HG02943 (cell line): ENCODE results near the gene CMKLR1.

Experiments
- ATAC-seq: cut with Tn5 transposase; IDR thresholded peaks from one replicate; pipeline ENCODE4 v1.9.1; 2021; ENCODE audit warnings: mild to moderate bottlenecking, low read depth, moderate library complexity; ENCODE audit not compliant: unreplicated experiment

CMKLR1 gene

DNA sequence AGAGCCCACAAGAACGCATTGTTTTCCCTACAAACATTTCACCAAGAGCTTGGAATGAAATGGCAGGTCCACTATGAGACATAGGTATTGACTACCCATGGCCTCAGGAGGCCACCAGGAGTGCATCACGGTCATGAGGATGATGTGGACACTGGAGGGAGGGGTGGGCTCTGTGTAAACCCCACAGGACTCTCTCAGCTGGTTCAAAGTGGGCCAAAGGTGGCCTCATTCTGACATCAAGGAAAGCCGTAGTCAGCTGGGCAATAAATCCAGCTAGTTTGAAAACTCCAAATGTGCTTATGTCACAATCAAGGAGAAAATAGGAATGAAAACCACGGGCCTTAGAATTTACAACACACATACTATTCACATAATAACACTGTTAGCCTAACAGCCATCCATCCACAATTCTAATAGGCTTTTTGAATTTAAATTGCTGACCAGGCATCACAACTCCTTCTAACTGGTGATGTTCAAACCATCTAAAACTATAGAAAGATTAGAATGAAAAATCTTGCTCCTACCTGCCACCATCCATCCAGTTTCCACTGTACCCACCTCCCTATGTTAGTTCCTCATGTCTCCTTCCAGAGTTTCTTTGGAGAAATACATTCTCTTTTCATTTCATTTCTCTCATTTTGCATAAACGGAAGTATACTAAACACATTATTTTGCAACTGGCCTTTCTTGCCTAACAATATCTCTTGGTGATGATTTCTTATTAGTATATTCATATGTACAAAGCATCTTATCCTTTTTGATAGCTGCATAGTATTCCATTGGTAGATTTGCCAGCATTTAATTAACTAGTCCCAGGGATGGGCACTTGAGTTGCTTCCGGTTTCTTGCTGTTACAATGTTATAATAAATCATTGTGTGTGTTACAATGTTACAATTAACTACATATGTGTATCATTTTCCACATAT is 21.5 kb downstream of the CMKLR1 start:
- no peak for ATAC-seq

- no peak for ATAC-seq
Observed at GRCh38 chr12:108316176-108317086, 22.7 kb downstream of the CMKLR1 start.

DNA sequence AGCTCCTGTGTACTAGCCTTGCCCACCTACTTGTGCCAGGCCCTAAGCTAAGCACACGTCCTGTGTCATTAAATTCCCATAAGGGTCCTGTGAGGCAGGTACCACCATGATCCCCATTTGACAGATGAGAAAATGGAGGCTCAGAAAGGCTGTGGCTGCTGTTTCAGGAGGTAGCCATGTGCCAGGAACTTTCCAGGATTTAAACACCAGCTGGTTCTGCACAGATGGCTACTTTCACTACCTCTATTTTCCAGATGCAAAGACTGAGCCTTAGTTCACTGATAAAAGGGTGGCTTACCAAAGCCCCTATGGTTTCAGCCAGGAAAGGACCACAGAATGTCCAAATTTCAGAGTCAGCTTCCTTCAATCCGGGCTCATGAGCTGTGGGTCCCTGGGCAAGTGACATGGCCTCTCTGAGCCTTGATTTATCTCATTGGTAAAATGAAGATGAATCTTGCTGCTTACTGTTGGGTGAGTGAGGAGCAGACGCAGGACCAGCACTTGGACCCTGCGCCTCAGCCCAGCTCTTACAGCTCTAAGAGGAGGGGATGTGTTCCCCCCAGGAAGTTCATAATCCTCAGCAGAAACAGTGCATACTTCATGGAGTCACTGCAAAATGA is 23.5 kb downstream of the CMKLR1 start:
- no peak for ATAC-seq

GRCh38 chr12:108313606-108314351 is 25.3 kb downstream of the CMKLR1 start:
- no peak for ATAC-seq

DNA sequence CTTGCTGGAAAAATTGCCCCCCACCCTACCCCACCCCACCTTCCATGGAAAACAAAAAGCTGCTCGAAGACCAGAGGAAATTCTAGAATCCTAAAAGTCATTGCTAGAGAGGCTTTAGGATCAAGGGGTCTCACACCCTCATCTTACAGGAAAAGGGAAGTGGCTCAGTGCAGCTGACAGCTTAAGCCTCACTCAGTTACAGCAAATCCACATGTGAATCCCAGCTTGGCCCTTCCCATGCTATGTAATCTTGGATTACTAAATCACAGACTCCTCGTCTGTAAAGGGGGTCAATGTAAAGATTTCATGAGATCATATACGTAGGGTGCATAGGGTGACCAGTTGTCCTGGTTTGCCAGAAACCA is 25.9 kb downstream of the CMKLR1 start:
- ATAC-seq: no peak

DNA sequence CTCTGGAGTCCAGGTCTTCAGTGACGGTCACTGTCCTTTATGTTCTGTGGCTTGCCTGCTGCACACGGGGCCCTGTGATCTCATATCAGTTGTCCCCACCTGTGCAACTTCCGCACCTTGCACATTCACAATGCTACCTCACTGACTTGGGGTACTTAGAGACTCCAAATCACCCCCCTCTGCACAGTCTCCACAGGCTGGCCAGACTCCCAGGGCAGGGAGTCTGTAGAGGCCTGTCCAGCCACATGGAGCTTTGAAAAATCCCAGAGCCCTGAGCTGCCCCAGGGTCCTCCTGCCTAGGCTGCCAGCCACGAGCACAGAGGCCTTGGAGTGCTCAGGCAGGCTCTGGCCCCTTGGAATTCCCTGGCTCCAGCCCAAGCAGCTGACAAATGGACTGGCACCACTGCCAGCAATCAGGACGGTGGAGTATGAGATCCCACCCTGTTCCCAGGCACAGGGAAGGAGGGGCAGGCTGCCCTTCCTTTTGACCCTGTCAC is 26.4 kb downstream of the CMKLR1 start:
- ATAC-seq: no peak

- ATAC-seq: no peak
Observed at GRCh38 chr12:108312073-108312659, 26.9 kb downstream of the CMKLR1 start.

DNA sequence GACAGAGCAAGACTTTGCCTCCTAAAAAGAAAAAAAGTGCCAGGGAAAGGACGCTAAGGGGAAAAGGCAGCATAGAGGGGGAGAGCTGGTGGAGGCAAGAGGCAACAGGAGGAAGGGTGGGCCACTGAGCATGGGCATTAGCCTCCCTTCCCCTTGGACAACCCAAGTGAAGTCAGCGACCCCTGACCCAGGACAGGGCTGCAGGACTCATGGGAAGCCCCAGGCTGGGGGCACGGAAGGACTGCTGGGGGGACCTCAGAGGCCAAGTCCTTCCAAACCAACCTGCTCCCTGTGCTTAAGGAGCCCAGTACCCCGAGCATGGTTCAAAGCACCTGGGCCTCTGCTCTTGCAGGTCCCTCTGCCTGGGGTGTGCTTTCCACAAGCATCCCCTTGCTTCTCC is 27.5 kb downstream of the CMKLR1 start:
- no peak for ATAC-seq

DNA sequence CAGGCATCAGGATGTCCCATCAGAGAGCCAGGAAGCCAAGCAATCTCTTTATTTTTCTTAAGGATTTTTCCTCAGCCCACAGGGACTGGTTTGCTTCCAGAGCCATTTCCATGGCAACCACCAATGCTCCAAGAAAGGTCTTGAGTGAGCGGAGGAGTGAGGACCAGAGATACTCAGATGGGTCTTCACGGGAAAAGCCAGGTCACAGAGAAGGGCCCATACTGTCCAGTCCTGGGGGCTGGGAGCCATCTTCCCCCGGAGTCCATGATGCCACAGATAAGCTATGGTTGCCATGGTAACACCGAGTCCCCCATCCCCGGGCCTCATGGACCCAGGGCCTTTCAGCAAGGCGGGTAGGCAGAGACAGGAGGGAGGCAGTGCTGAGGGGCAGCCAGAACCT is 28.6 kb downstream of the CMKLR1 start:
- no peak for ATAC-seq

GRCh38 chr12:108309674-108310312 is 29.3 kb downstream of the CMKLR1 start:
- no peak for ATAC-seq

GRCh38 chr12:108308395-108309085 is 30.6 kb downstream of the CMKLR1 start:
- no peak for ATAC-seq

- ATAC-seq: no peak
Observed at GRCh38 chr12:108307006-108307405, 32.1 kb downstream of the CMKLR1 start.

DNA sequence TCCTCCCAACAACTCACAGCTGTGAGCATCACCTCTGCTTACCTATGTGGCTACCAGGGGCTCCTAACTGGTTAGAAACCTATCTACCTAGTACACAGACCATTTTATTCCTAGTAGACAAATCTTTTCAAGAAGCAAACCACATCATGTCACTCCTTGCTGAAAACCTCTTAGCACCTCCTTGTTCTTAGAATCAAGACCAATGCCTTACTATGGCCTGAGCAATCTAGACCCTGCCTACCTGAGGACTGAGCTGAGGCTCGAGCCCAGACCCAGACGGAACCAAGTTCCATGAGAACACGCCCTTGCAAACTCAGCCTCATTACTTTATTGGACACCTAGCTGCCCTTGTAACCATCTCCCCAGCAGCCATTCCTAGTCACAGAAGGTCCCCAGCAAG is 32.6 kb downstream of the CMKLR1 start:
- ATAC-seq: no peak

DNA sequence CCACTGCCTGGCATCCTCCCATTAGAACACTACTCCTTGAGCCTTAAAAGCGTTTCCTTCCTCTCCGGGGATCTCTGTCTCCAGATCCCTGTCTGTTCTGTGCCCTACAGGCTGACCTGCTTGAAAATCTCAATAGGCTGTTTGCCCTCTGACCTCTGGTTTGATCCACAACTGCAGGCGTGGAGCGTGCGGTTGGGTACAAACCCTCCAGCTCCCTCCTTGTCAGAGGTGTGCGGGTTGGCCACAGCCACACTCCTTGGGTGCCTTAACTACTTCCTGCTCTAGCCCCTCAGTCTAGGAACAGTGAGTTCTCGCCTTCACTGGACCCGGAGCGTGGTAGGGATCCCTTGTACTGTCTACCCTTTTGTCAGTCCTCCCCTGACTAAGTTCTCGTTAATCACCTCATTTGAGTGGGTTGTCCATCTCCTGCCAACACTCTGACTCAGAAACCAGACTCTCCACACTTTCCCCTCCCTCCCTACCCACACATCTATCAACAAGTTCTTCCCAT is 33.1 kb downstream of the CMKLR1 start:
- ATAC-seq: no peak

GRCh38 chr12:108305520-108305919 is 33.6 kb downstream of the CMKLR1 start:
- ATAC-seq: no peak

GRCh38 chr12:108304633-108305032 is 34.5 kb downstream of the CMKLR1 start:
- ATAC-seq: no peak

DNA sequence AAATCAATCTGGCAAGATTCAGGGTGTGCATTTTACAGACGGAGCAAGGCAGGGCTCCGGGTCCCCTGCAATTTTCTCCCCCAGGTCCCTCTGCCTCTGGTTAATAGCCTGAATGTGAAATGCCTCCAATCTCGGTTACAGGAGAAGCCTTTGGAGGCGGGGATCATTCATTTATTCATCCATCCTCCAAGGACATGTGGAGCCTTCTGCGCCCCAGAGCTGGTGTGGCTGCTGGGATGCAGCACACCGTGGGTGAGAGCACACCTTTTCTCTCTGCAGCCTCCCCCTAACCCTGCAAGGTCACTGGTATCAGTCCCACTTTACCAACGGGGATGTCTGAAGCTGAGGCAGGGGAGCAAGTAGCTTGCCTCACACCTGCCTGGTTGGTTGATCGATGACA is 35.4 kb downstream of the CMKLR1 start:
- no peak for ATAC-seq
